Right lobe of liver (tissue), 6 donors: ENCODE measurements around the gene PTGFRN. TPM values are rescaled to one million over a fixed set of nuclear protein-coding genes. Genes with fewer than 3 reads are reported as not detected.

ENCODE experiments used
- ATAC-seq, 4 donors: fragments of 200-7000 bp; cut with Tn5 transposase; one replicate each; pipeline ENCODE4 v1.9.1; 2020; ENCODE audit warnings: mild to moderate bottlenecking in 4 of 4, moderate library complexity in 4 of 4
- DNase-seq, 3 donors: peaks; one replicate each; pipeline ENCODE4 v3.0.0-alpha.2; 2020
- H3K27ac ChIP-seq, 3 donors: fragments of 200-600 bp; one replicate each; pipeline ENCODE4 v1.8.0; 2022
- H3K27me3 ChIP-seq, 2 donors: fragments of 200-600 bp; one replicate each; pipeline ENCODE4 v1.8.0; 2022
- H3K36me3 ChIP-seq, 4 donors: fragments of 200-600 bp; sonication (generic) in 1 of 4; one replicate each; pipeline versions ENCODE4 v1.5.1 to v1.8.0; 2017 to 2022; ENCODE audit warnings: control low read depth in 1 of 4
- H3K4me1 ChIP-seq, 4 donors: fragments of 200-600 bp; sonication (generic) in 1 of 4; one replicate each; pipeline versions ENCODE4 v1.5.1 to v1.8.0; 2017 to 2022; ENCODE audit warnings: control low read depth in 1 of 4
- H3K4me3 ChIP-seq, 3 donors: fragments of 200-600 bp; one replicate each; pipeline ENCODE4 v1.8.0; 2022
- H3K9me3 ChIP-seq, 4 donors: fragments of 200-600 bp; sonication (generic) in 1 of 4; one replicate each; pipeline versions ENCODE4 v1.5.1 to v1.8.0; 2017 to 2022; ENCODE audit warnings: control low read depth in 1 of 4
- POLR2A ChIP-seq: fragments of 450-650 bp; IDR thresholded peaks from one replicate; pipeline ENCODE4 v1.6.1; 2017; ENCODE audit warnings: antibody characterized with exemption, mild to moderate bottlenecking
- WGBS: methylation state at CpG from one replicate; pipeline ENCODE4 v1.1.6; 2018; ENCODE audit warnings: low coverage, low lambda C conversion rate; ENCODE audit not compliant: insufficient coverage; ENCODE audit errors: missing lambda C conversion rate; 5-methylcytosine and 5-hydroxymethylcytosine counted together
- intact Hi-C, 2 donors: fragments of 100-400 bp; cut with DNase I; formaldehyde crosslinking; loops; one replicate each; pipeline versions ENCODE4 v1.11.2 to v1.14.1; 2022
- total RNA-seq, 6 experiments: library from RNA; depleted of rRNA in 2 of 6; stranded (reverse); fragments of >200 nt in 2 of 6; fragmentation: NEBNext Ultra II Directional in 3 of 6; extraction: Animal tissue kit (Norgen Biotek cat#: 25700) in 3 of 6; gene quantifications; one replicate each; pipeline versions ENCODE4 v1.1.0 to v1.2.4, GENCODE V29; 2016 to 2023
- TF ChIP-seq, protein P1 (sequence below), 4 donors: fragments of 200-600 bp in 3 of 4; fragments of 450-650 bp in 1 of 4; IDR thresholded peaks; one replicate each; pipeline versions ENCODE4 v1.5.1 to v1.8.0; 2016 to 2022; ENCODE audit warnings: antibody characterized with exemption in 4 of 4, mild to moderate bottlenecking in 2 of 4
- donor health status: DM: no; HTN: yes; CAD: no.
- donor health status: DM: no; HTN: no; CAD: no.
- donor health status: DM: no; HTN: no; CAD: no.
- donor health status: DM: no; HTN: yes; CAD: no.
- donor health status: DM: no; HTN: yes; CAD: no.

Gene PTGFRN
- total RNA-seq, 6 experiments from 2014 or later, result 12.6 to 28.1 (median 17.5) TPM

DNA sequence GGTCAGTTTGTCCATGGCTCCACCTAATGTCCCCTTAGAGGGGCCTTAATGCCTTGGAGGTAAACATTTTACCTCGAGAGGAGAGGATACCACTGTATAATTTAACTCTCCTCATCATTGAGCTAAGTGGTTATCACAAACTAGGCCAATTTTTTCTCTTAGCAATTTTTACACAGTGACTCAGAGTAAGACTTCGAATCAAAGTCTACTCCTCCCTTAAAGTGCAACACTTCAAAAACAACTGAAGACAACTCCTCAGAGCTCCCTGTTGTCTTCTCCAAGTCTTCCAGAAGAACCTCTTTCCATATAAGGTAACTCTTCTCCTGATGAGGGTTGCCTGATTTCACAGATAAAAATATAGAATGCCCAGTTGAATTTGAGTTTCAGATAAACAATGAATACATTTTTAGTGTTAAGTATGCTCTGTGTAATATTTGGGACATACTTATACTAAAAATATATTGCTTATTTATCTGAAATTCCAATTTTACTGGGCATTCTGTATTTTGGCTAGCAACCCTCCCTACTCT lies 4.9 kb upstream of the PTGFRN start:
- no peak overlapping the region for H3K4me3 ChIP-seq
- TF ChIP-seq, protein P1, sequence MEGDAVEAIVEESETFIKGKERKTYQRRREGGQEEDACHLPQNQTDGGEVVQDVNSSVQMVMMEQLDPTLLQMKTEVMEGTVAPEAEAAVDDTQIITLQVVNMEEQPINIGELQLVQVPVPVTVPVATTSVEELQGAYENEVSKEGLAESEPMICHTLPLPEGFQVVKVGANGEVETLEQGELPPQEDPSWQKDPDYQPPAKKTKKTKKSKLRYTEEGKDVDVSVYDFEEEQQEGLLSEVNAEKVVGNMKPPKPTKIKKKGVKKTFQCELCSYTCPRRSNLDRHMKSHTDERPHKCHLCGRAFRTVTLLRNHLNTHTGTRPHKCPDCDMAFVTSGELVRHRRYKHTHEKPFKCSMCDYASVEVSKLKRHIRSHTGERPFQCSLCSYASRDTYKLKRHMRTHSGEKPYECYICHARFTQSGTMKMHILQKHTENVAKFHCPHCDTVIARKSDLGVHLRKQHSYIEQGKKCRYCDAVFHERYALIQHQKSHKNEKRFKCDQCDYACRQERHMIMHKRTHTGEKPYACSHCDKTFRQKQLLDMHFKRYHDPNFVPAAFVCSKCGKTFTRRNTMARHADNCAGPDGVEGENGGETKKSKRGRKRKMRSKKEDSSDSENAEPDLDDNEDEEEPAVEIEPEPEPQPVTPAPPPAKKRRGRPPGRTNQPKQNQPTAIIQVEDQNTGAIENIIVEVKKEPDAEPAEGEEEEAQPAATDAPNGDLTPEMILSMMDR (IDR thresholded peaks at IDR 0.05), result no peak
- TF ChIP-seq POLR2A, result no peak
- H3K36me3 ChIP-seq, result no peaks in the 10 kb centered on the region
- H3K27me3 ChIP-seq, result no peaks in the 10 kb centered on the region
- intact Hi-C loops, result no loop called here
- WGBS, result 71% methylated on average over 2 of the region's 2 CpGs
- ATAC-seq (no peak), DNase-seq (no peak)
- no peaks in the 10 kb centered on the region for H3K4me1 ChIP-seq
- no peaks in the 10 kb centered on the region for H3K9me3 ChIP-seq
- H3K27ac ChIP-seq, result no peak overlapping the region

DNA sequence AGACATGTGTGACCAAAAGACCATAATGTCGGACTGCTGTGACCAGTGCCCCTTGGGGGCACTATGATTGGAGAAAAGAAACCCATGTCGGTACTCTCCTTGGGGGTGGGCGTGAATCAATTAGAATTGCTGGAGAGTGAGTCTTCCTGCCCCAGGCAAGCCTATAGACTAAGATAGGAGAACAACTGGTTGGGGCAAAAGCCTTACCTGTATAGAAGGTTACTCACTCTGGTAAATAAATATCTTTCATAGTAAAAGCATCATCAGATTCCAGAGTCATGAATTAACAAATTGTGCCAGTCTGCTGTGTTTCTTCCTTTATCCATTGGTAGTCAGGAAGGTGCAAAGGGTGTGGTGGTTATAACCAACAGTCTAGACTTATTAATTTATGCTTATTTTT lies 2.9 kb upstream of the PTGFRN start:
- no peaks in the 10 kb centered on the region for H3K36me3 ChIP-seq
- no peaks in the 10 kb centered on the region for H3K27me3 ChIP-seq
- TF ChIP-seq, protein P1 (IDR thresholded peaks at IDR 0.05), result no peak
- no peak for TF ChIP-seq POLR2A
- WGBS, result 80% methylated on average over 2 of the region's 3 CpGs
- no peak overlapping the region for H3K27ac ChIP-seq
- DNase-seq (no peak), ATAC-seq (no peak)
- H3K4me3 ChIP-seq, result no peak overlapping the region
- intact Hi-C loops, result no loop called here
- H3K4me1 ChIP-seq, result peaks cover 0 to 1% (median 0%) of the 10 kb centered on the region in 4 donors
- H3K9me3 ChIP-seq, result no peaks in the 10 kb centered on the region

DNA sequence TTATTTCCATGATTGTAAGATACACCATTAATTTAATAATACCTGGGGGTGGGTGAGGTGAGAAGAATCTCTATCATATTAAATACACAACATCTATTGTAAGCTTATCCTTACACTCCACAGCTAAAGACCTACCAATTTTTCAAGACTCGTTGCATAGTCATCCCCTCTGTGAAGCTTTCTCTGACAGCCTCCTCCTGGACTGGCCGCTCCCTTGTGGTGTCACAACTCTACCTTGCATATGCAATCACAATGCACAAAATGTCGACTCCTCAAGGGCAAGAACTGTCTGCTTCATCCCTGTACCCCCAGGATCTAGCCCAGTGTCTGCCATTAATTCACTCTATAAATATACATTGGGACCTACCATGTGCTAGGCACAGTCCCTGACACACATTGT lies 2.4 kb upstream of the PTGFRN start:
- Histone ChIP-seq H3K4me1 (peaks cover 0 to 4% (median 0%) of the 10 kb centered on the region in 4 donors), H3K9me3 (no peaks in the 10 kb centered on the region), H3K27ac (no peak overlapping the region), H3K36me3 (no peaks in the 10 kb centered on the region), H3K4me3 (no peak overlapping the region), H3K27me3 (no peaks in the 10 kb centered on the region)
- intact Hi-C loops, result no loop called here
- no peak for ATAC-seq
- TF ChIP-seq POLR2A, result no peak
- TF ChIP-seq, protein P1 (IDR thresholded peaks at IDR 0.05), result no peak
- WGBS, result 96% methylated on average over 3 of the region's 3 CpGs
- DNase-seq, result no peak

DNA sequence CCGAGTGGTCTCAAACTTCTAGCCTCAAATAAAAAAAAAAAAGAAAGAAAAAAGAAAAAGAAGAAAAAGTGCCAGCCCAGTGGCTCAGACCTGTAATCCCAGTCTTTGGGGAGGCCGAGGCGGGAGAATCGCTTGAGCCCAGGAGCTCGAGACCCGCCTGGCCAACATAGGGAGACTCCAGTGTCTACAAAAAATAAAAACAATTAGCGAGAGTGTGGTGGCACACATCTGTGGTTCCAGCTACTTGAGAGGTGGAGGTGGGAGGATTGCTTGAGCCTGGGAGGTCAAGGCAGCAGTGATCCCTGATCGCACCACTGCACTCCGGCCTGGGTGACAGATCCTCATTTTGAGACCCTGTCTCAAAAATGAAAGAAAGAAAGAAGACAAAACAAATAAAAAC lies 1.4 kb upstream of the PTGFRN start:
- ATAC-seq, result no peak
- Histone ChIP-seq H3K4me1 (peaks cover 0 to 4% (median 0%) of the 10 kb centered on the region in 4 donors), H3K27me3 (no peaks in the 10 kb centered on the region), H3K27ac (no peak overlapping the region), H3K36me3 (no peaks in the 10 kb centered on the region), H3K9me3 (no peaks in the 10 kb centered on the region), H3K4me3 (no peak overlapping the region)
- intact Hi-C loops, result no loop called here
- TF ChIP-seq, protein P1 (IDR thresholded peaks at IDR 0.05), result no peak
- no peak for TF ChIP-seq POLR2A
- 93% methylated on average over 9 of the region's 9 CpGs for WGBS
- no peak for DNase-seq
